T-cell (primary cell): ENCODE measurements around the gene ERG. TPM values are rescaled to one million over a fixed set of nuclear protein-coding genes. Genes with fewer than 3 reads are reported as not detected.

Source experiments
- ATAC-seq, 4 experiments: fragments of 200-7000 bp in 3 of 4; fragments of 150-1000 bp in 1 of 4; cut with Tn5 transposase; replicated peaks in 1 of 4; 1 replicate in 3 of 4; 2 replicates in 1 of 4; pipeline ENCODE4 v1.10.0; 2021; ENCODE audit warnings: moderate library complexity in 3 of 4, mild to moderate bottlenecking in 2 of 4, moderate number of reproducible peaks in 1 of 4
- CTCF ChIA-PET, 2 donors: fragments of 300-600 bp; sonication (Branson Sonifier 250); formaldehyde crosslinking; loops; one replicate each; lab custom pipeline; 2022; ENCODE audit warnings: antibody characterized with exemption in 2 of 2; lab: Charles Lee
- POLR2A ChIA-PET, 2 donors: fragments of 300-600 bp; sonication (Branson Sonifier 250); formaldehyde crosslinking; loops; one replicate each; lab custom pipeline; 2022; ENCODE audit warnings: antibody characterized with exemption in 2 of 2; lab: Charles Lee
- DNase-seq, 35 experiments: peaks; one replicate each; pipeline versions ENCODE4 v3.0.0 to v3.0.0-alpha.2; 2013 to 2023
- H3K27ac ChIP-seq: one replicate; pipeline ENCODE4 v1.5.1; 2013; ENCODE audit warnings: low read length
- H3K27me3 ChIP-seq, 2 experiments: replicated peaks in 1 of 2; 1 replicate in 1 of 2; 2 replicates in 1 of 2; pipeline versions ENCODE4 v1.6.1 to v1.7.0; 2013; ENCODE audit warnings: low read length in 1 of 2, mixed read lengths in 1 of 2; ENCODE audit not compliant: control insufficient read depth in 2 of 2, insufficient read depth in 2 of 2; ENCODE audit errors: extremely low read depth in 1 of 2
- H3K36me3 ChIP-seq, 2 donors: 1 replicate in 1 of 2; 2 replicates in 1 of 2; pipeline versions ENCODE4 v1.6.1 to v1.7.0; 2013; ENCODE audit warnings: low read length in 1 of 2; ENCODE audit not compliant: control insufficient read depth in 2 of 2, insufficient read depth in 1 of 2; ENCODE audit errors: extremely low read depth in 1 of 2
- H3K4me1 ChIP-seq, 2 experiments: 1 replicate in 1 of 2; 2 replicates in 1 of 2; pipeline versions ENCODE4 v1.6.1 to v1.7.0; 2013; ENCODE audit warnings: low read length in 2 of 2, mixed read lengths in 1 of 2; ENCODE audit not compliant: insufficient read depth in 2 of 2, control insufficient read depth in 1 of 2; ENCODE audit errors: extremely low read depth in 1 of 2
- H3K4me3 ChIP-seq, 2 donors: 1 replicate in 1 of 2; 2 replicates in 1 of 2; pipeline versions ENCODE4 v1.5.1 to v1.7.0; 2013; ENCODE audit warnings: mild to moderate bottlenecking in 2 of 2, low read length in 1 of 2, moderate library complexity in 1 of 2; ENCODE audit not compliant: control insufficient read depth in 1 of 2; ENCODE audit errors: extremely low read depth in 1 of 2
- H3K9me3 ChIP-seq: 2 replicates; pipeline ENCODE4 v1.7.0; 2013
- H3K27ac Mint-ChIP-seq, 2 donors: one replicate each; pipeline ENCODE4 v1.8.0; 2020 to 2021; ENCODE audit warnings: mild to moderate bottlenecking in 2 of 2, mixed read lengths in 2 of 2
- H3K27me3 Mint-ChIP-seq, 2 donors: one replicate each; pipeline ENCODE4 v1.8.0; 2021 to 2022; ENCODE audit warnings: mixed read lengths in 2 of 2
- H3K36me3 Mint-ChIP-seq: one replicate; pipeline ENCODE4 v1.8.0; 2021; ENCODE audit warnings: mixed read lengths
- H3K4me1 Mint-ChIP-seq, 3 donors: one replicate each; pipeline ENCODE4 v1.8.0; 2020 to 2022; ENCODE audit warnings: mixed read lengths in 3 of 3, mild to moderate bottlenecking in 1 of 3
- H3K4me3 Mint-ChIP-seq, 3 donors: one replicate each; pipeline ENCODE4 v1.8.0; 2020 to 2022; ENCODE audit warnings: mild to moderate bottlenecking in 3 of 3, mixed read lengths in 3 of 3, moderate library complexity in 3 of 3
- H3K9me3 Mint-ChIP-seq, 3 donors: one replicate each; pipeline ENCODE4 v1.8.0; 2020 to 2022; ENCODE audit warnings: mixed read lengths in 3 of 3
- WGBS: methylation state at CpG from one replicate; pipeline ENCODE4 v1.1.5; 2013; ENCODE audit warnings: missing lambda C conversion rate; ENCODE audit not compliant: insufficient coverage; 5-methylcytosine and 5-hydroxymethylcytosine counted together
- total RNA-seq, 35 experiments: library from RNA in 6 of 35; stranded (reverse) in 6 of 35; fragments of 120-200 nt in 1 of 35; gene quantifications; one replicate each; pipeline versions ENCODE4 v1.2.1 to v1.2.4 and lab custom pipeline; 2013 to 2026

ERG gene
- total RNA-seq, 5 donors from 2014 or later (not counting 1 experiment from before 2014, with no cell fraction given) = 0.54 to 1.5 (median 0.85) TPM; not detected in 1

- no peak overlapping the region for H3K27ac Mint-ChIP-seq
- Histone ChIP-seq H3K27me3 (peaks cover 0 to 18% of the 10 kb centered on the region in 2 experiments), H3K36me3 (no peaks in the 10 kb centered on the region), H3K27ac (no peak overlapping the region), H3K4me3 (no peak overlapping the region), H3K9me3 (no peaks in the 10 kb centered on the region), H3K4me1 (peaks cover 0 to 2% of the 10 kb centered on the region in 2 experiments)
- H3K27me3 Mint-ChIP-seq = peaks cover 37 to 44% of the 10 kb centered on the region in 2 donors
- no peaks in the 10 kb centered on the region for H3K4me1 Mint-ChIP-seq
- H3K4me3 Mint-ChIP-seq = no peak overlapping the region
- ChIA-PET POLR2A (no interaction called here), CTCF (no interaction called here)
- no peak for DNase-seq
- no peaks in the 10 kb centered on the region for H3K36me3 Mint-ChIP-seq
- no peaks in the 10 kb centered on the region for H3K9me3 Mint-ChIP-seq
- 80% methylated on average over 1 of the region's 6 CpGs for WGBS
- ATAC-seq = no peak
These were observed 8.5 kb downstream of the ERG start for GRCh38 chr21:38489729-38490128.

GRCh38 chr21:38489271-38489652 lies 9.0 kb downstream of the ERG start:
- Histone ChIP-seq H3K4me1 (peaks cover 0 to 2% of the 10 kb centered on the region in 2 experiments), H3K27me3 (peaks cover 0 to 17% of the 10 kb centered on the region in 2 experiments), H3K36me3 (no peaks in the 10 kb centered on the region), H3K27ac (no peak overlapping the region), H3K4me3 (no peak overlapping the region), H3K9me3 (no peaks in the 10 kb centered on the region)
- ATAC-seq (no peak), DNase-seq (no peak)
- Mint-ChIP-seq H3K4me3 (no peak overlapping the region), H3K27me3 (peaks cover 37 to 47% of the 10 kb centered on the region in 2 donors), H3K27ac (no peak overlapping the region), H3K9me3 (no peaks in the 10 kb centered on the region), H3K4me1 (no peaks in the 10 kb centered on the region), H3K36me3 (no peaks in the 10 kb centered on the region)
- ChIA-PET POLR2A (no interaction called here), CTCF (no interaction called here)
- no CpG with 5 or more reads among the region's 3 CpGs for WGBS

- peaks cover 0 to 14% of the 10 kb centered on the region in 2 experiments for H3K27me3 ChIP-seq
- DNase-seq = no peak
- ATAC-seq = no peak
- H3K4me1 Mint-ChIP-seq = no peaks in the 10 kb centered on the region
- no peaks in the 10 kb centered on the region for H3K36me3 ChIP-seq
- H3K27me3 Mint-ChIP-seq = peaks cover 35 to 46% of the 10 kb centered on the region in 2 donors
- no peaks in the 10 kb centered on the region for H3K9me3 ChIP-seq
- no peak overlapping the region for H3K27ac ChIP-seq
- H3K9me3 Mint-ChIP-seq = no peaks in the 10 kb centered on the region
- H3K4me3 Mint-ChIP-seq = no peak overlapping the region
- ChIA-PET CTCF (no interaction called here), POLR2A (no interaction called here)
- 0% methylated on average over 2 of the region's 11 CpGs for WGBS
- H3K4me1 ChIP-seq = peaks cover 0 to 2% of the 10 kb centered on the region in 2 experiments
- H3K36me3 Mint-ChIP-seq = no peaks in the 10 kb centered on the region
- H3K27ac Mint-ChIP-seq = no peak overlapping the region
- no peak overlapping the region for H3K4me3 ChIP-seq
These were observed 9.5 kb downstream of the ERG start for GRCh38 chr21:38488640-38489270.

- ATAC-seq (no peak), DNase-seq (no peak)
- Histone ChIP-seq H3K27me3 (peaks cover 0 to 10% of the 10 kb centered on the region in 2 experiments), H3K27ac (no peak overlapping the region), H3K36me3 (no peaks in the 10 kb centered on the region), H3K4me1 (peaks cover 0 to 2% of the 10 kb centered on the region in 2 experiments), H3K4me3 (no peak overlapping the region), H3K9me3 (no peaks in the 10 kb centered on the region)
- no peak overlapping the region for H3K4me3 Mint-ChIP-seq
- H3K27me3 Mint-ChIP-seq = peaks cover 32 to 42% of the 10 kb centered on the region in 2 donors
- no peaks in the 10 kb centered on the region for H3K36me3 Mint-ChIP-seq
- POLR2A ChIA-PET = no interaction called here
- CTCF ChIA-PET = no interaction called here
- no peaks in the 10 kb centered on the region for H3K4me1 Mint-ChIP-seq
- WGBS = 50% methylated on average over 5 of the region's 10 CpGs
- no peak overlapping the region for H3K27ac Mint-ChIP-seq
- H3K9me3 Mint-ChIP-seq = no peaks in the 10 kb centered on the region
These were observed 10.2 kb downstream of the ERG start for GRCh38 chr21:38487901-38488639.

GRCh38 chr21:38486706-38487105 lies 11.6 kb downstream of the ERG start:
- Histone ChIP-seq H3K4me1 (peaks cover 0 to 2% of the 10 kb centered on the region in 2 experiments), H3K4me3 (no peak overlapping the region), H3K36me3 (no peaks in the 10 kb centered on the region), H3K27ac (no peak overlapping the region), H3K9me3 (no peaks in the 10 kb centered on the region), H3K27me3 (peaks cover 0 to 10% of the 10 kb centered on the region in 2 experiments)
- H3K27ac Mint-ChIP-seq = no peak overlapping the region
- no peaks in the 10 kb centered on the region for H3K9me3 Mint-ChIP-seq
- ChIA-PET POLR2A (no interaction called here), CTCF (no interaction called here)
- peaks cover 35 to 45% of the 10 kb centered on the region in 2 donors for H3K27me3 Mint-ChIP-seq
- no peaks in the 10 kb centered on the region for H3K4me1 Mint-ChIP-seq
- DNase-seq = no peak
- ATAC-seq = no peak
- H3K4me3 Mint-ChIP-seq = no peak overlapping the region
- H3K36me3 Mint-ChIP-seq = no peaks in the 10 kb centered on the region
- no CpG with 5 or more reads among the region's 6 CpGs for WGBS

- Histone ChIP-seq H3K9me3 (no peaks in the 10 kb centered on the region), H3K36me3 (no peaks in the 10 kb centered on the region), H3K27ac (no peak overlapping the region), H3K4me3 (no peak overlapping the region), H3K27me3 (peaks cover 0 to 10% of the 10 kb centered on the region in 2 experiments), H3K4me1 (peaks cover 0 to 2% of the 10 kb centered on the region in 2 experiments)
- ATAC-seq = no peak
- Mint-ChIP-seq H3K36me3 (no peaks in the 10 kb centered on the region), H3K4me1 (no peaks in the 10 kb centered on the region), H3K9me3 (no peaks in the 10 kb centered on the region), H3K27ac (no peak overlapping the region), H3K4me3 (no peak overlapping the region), H3K27me3 (peaks cover 31 to 41% of the 10 kb centered on the region in 2 donors)
- DNase-seq = no peak
- POLR2A ChIA-PET = no interaction called here
- CTCF ChIA-PET = no interaction called here
- WGBS = 83% methylated on average over 1 of the region's 5 CpGs
These were observed 12.1 kb downstream of the ERG start for GRCh38 chr21:38486221-38486620.
